Lung (tissue), 12 donors: Measurements from ENCODE around the gene TPST2. TPM values are rescaled to one million over a fixed set of nuclear protein-coding genes. Genes with fewer than 3 reads are reported as not detected.

Source experiments
- ATAC-seq: fragments of 200-7000 bp; cut with Tn5 transposase; one replicate; pipeline ENCODE4 v1.9.1; 2020; ENCODE audit warnings: moderate number of reproducible peaks; ENCODE audit not compliant: insufficient read depth, low FRiP score
- DNase-seq, 3 donors: peaks; one replicate each; pipeline ENCODE4 v3.0.0-alpha.2; 2013 to 2017
- H3K27ac ChIP-seq, 2 donors: one replicate each; pipeline ENCODE4 v1.5.1; 2013; ENCODE audit warnings: mild to moderate bottlenecking in 2 of 2, moderate library complexity in 2 of 2, control low read depth in 1 of 2, inconsistent platforms in 1 of 2, low read depth in 1 of 2, low read length in 1 of 2
- H3K27me3 ChIP-seq, 3 donors: one replicate each; pipeline ENCODE4 v1.5.1; 2013; ENCODE audit warnings: low read length in 2 of 3; ENCODE audit not compliant: control insufficient read depth in 3 of 3, insufficient read depth in 3 of 3
- H3K36me3 ChIP-seq, 4 donors: one replicate each; pipeline ENCODE4 v1.5.1; 2013; ENCODE audit warnings: low read length in 4 of 4, mild to moderate bottlenecking in 1 of 4, moderate library complexity in 1 of 4; ENCODE audit not compliant: control insufficient read depth in 4 of 4, insufficient read depth in 4 of 4
- H3K4me1 ChIP-seq, 5 donors: one replicate each; pipeline ENCODE4 v1.5.1; 2013; ENCODE audit warnings: low read length in 5 of 5, mild to moderate bottlenecking in 2 of 5, moderate library complexity in 1 of 5; ENCODE audit not compliant: control insufficient read depth in 5 of 5, insufficient read depth in 5 of 5
- H3K4me3 ChIP-seq: one replicate; pipeline ENCODE4 v1.5.1; 2013; ENCODE audit warnings: mild to moderate bottlenecking, control low read depth, moderate library complexity
- H3K9ac ChIP-seq, 2 donors: one replicate each; pipeline ENCODE4 v1.5.1; 2013; ENCODE audit warnings: low read length in 2 of 2, control low read depth in 1 of 2; ENCODE audit not compliant: insufficient read depth in 1 of 2
- H3K9me3 ChIP-seq, 4 donors: one replicate each; pipeline ENCODE4 v1.5.1; 2013; ENCODE audit warnings: low read length in 3 of 4, mild to moderate bottlenecking in 1 of 4, moderate library complexity in 1 of 4; ENCODE audit not compliant: control insufficient read depth in 4 of 4, insufficient read depth in 3 of 4
- WGBS, 2 donors: extraction: QIAGEN DNeasy Blood & Tissue Kit; methylation state at CpG; one replicate each; pipeline ENCODE4 v1.1.7; 2013; 5-methylcytosine and 5-hydroxymethylcytosine counted together
- polyA plus RNA-seq, 2 donors: library from polyadenylated mRNA; stranded (reverse); fragments of 200-250 nt; gene quantifications; one replicate each; pipeline ENCODE4 v1.2.1, GENCODE V29; 2013
- total RNA-seq, 2 donors: library from RNA; depleted of rRNA in 1 of 2; stranded (reverse); fragments of >200 nt in 1 of 2; gene quantifications; one replicate each; pipeline ENCODE4 v1.2.1, GENCODE V29; 2014 to 2021
- TF ChIP-seq, protein P1 (sequence below): IDR thresholded peaks from 2 replicates; pipeline ENCODE4 v1.5.1; 2012; ENCODE audit warnings: mild to moderate bottlenecking; ENCODE audit errors: control extremely low read depth, extremely low read depth
- donor health status: control.
- donor health status: control.
- donor health status: Bipolar disorder and iron deficiency.
- donor health status: healthy.
- donor health status: DM: yes; HTN: yes; CAD: no.

TPST2 gene
- total and polyA plus RNA-seq, 4 donors: 32.6 to 72.3 (median 59.9) TPM

DNA sequence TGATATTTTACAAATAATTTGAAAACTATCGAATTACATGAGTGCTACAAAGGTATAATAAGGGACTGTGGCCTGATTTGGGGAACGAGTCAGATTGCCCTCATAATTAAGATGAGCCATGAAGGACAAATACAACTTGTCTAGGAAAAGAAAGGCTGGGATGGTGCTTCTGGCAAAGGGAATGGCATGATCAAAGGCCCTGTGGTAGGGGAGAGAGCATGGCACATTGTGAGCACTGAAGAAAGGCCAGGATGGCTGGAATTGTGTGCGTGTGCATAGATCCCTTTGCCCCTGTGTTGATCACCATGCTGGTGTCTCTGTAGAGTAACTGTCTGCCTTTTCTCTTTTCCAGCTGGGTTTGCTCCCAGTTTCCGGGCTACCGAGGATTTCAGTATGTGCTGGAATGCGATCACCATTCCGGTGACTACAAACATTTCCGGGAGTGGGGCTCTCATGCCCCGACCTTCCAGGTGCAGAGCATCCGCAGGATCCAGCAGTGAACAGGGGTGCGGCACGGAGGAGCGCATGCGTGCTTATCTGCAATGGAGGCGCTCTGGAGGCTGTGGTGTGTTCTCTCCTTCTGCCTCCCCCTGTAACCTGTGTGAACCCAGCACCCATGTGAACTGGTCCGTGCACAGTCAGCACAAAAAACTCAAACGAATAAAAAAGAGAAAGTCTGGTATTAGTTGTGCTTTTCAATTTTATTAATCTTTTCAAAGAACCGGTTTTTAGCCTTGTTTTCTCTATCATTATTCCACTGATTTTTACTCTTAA, 40.2 kb upstream of the TPST2 start:
- 89 to 94% methylated on average over 18 of the region's 18 CpGs for WGBS, 2 donors
- TF ChIP-seq, protein P1, sequence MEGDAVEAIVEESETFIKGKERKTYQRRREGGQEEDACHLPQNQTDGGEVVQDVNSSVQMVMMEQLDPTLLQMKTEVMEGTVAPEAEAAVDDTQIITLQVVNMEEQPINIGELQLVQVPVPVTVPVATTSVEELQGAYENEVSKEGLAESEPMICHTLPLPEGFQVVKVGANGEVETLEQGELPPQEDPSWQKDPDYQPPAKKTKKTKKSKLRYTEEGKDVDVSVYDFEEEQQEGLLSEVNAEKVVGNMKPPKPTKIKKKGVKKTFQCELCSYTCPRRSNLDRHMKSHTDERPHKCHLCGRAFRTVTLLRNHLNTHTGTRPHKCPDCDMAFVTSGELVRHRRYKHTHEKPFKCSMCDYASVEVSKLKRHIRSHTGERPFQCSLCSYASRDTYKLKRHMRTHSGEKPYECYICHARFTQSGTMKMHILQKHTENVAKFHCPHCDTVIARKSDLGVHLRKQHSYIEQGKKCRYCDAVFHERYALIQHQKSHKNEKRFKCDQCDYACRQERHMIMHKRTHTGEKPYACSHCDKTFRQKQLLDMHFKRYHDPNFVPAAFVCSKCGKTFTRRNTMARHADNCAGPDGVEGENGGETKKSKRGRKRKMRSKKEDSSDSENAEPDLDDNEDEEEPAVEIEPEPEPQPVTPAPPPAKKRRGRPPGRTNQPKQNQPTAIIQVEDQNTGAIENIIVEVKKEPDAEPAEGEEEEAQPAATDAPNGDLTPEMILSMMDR: no peak
- Histone ChIP-seq H3K27ac (no peak overlapping the region), H3K4me3 (no peak overlapping the region), H3K36me3 (no peaks in the 10 kb centered on the region), H3K9ac (no peak overlapping the region), H3K27me3 (no peaks in the 10 kb centered on the region), H3K4me1 (peaks cover 0 to 7% (median 0%) of the 10 kb centered on the region in 5 donors), H3K9me3 (peaks cover 0 to 2% (median 0%) of the 10 kb centered on the region in 4 donors)
- DNase-seq (no peak), ATAC-seq (no peak)

DNA sequence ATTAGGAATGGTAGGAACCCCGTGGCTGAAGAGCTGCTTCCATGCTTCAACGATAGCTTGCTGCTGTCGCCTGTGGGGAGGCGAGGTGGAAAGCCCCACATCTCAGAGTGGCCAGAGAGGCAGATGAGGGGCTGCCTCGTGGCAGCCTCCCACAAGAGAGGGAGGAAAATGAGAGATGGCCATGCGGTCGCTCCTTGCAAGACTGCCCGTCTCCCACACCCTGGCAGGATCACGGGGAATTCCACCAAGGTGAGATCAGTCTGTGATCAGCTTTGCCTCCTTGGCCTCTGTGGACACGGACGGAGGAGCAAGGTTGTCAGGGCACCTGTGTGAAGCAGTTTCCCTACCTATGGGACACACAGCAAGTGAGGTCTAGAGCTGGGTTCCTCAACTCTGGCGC, 34.9 kb upstream of the TPST2 start:
- Histone ChIP-seq H3K9me3 (no peaks in the 10 kb centered on the region), H3K4me1 (peaks cover 0 to 2% (median 0%) of the 10 kb centered on the region in 5 donors), H3K27me3 (no peaks in the 10 kb centered on the region), H3K4me3 (no peak overlapping the region), H3K36me3 (no peaks in the 10 kb centered on the region), H3K9ac (no peak overlapping the region), H3K27ac (no peak overlapping the region)
- TF ChIP-seq, protein P1: no peak
- ATAC-seq (no peak), DNase-seq (no peak)
- 87 to 94% methylated on average over 12 of the region's 12 CpGs for WGBS, 2 donors

- no peaks in the 10 kb centered on the region for H3K9me3 ChIP-seq
- DNase-seq (no peak), ATAC-seq (no peak)
- 94% methylated on average over 1 of the region's 1 CpG for WGBS, 2 donors
- no peaks in the 10 kb centered on the region for H3K36me3 ChIP-seq
- no peaks in the 10 kb centered on the region for H3K27me3 ChIP-seq
- TF ChIP-seq, protein P1: no peak
- no peak overlapping the region for H3K27ac ChIP-seq
- H3K9ac ChIP-seq: no peak overlapping the region
- H3K4me3 ChIP-seq: no peak overlapping the region
- H3K4me1 ChIP-seq: peaks cover 0 to 10% (median 3%) of the 10 kb centered on the region in 5 donors
Observed at GRCh38 chr22:26623984-26624383, 34.1 kb upstream of the TPST2 start.

DNA sequence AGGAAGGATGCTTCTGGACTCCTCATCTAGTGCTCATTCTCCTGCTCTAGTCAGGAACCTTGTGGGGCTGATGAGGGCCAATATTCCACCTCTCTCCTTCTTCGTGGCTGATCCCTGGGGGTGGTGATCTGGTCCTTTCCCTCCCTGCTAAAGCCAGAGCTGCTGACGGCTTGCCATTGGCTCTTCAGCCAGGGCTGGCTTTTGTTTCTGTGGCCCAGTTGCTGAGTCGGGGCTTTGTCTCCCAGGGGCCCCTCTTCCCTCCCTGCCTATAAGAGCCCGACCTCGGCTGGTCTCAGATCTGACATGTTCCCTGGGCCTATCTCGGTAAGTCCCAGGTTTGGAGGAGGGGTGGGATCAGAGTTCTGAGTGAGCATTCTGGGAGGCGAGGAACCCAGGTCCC, 31.7 kb upstream of the TPST2 start, which contains the start of gene CRYBA4:
TSS of gene CRYBA4 (plus strand) at position 301 of the 400 bp plus-strand sequence. CDS start 634 bp downstream, outside the sequence.
- DNase-seq: no peak
- ATAC-seq: no peak
- WGBS, 2 donors: 77 to 88% methylated on average over 7 of the region's 7 CpGs
- Histone ChIP-seq H3K9me3 (no peaks in the 10 kb centered on the region), H3K27ac (no peak within 1 kb of the TSS), H3K36me3 (no peaks in the 10 kb centered on the region), H3K9ac (no peak within 1 kb of the TSS), H3K27me3 (no peaks in the 10 kb centered on the region), H3K4me3 (no peak within 1 kb of the TSS), H3K4me1 (peaks cover 0 to 25% (median 6%) of the 10 kb centered on the region in 5 donors)
- TF ChIP-seq, protein P1: no peak
